A549 (cell line): ENCODE measurements around the gene BLTP3B.

Source experiments
- CBX8 ChIP-seq: fragments of 200-600 bp; sonication (generic); IDR thresholded peaks from 2 replicates; pipeline ENCODE4 v1.6.1; 2016
- CHD2 ChIP-seq: fragments of 150-350 bp; IDR thresholded peaks from 2 replicates; pipeline ENCODE4 v1.6.1; 2014; ENCODE audit warnings: low read length; ENCODE audit not compliant: partially characterized antibody
- CHD4 ChIP-seq: fragments of 200-600 bp; sonication (generic); IDR thresholded peaks from 2 replicates; pipeline ENCODE4 v1.6.1; 2016; ENCODE audit warnings: antibody characterized with exemption, mild to moderate bottlenecking, borderline replicate concordance
- CTCF ChIP-seq: fragments of >200 bp; sonication (Bioruptor Twin); formaldehyde crosslinking; IDR thresholded peaks from 3 replicates; pipeline ENCODE4 v1.5.1; 2016
- EP300 ChIP-seq, 2 experiments: fragments of >200 bp; sonication (Bioruptor Twin); formaldehyde crosslinking; IDR thresholded peaks; 2 replicates in 1 of 2; 3 replicates in 1 of 2; pipeline ENCODE4 v1.6.1; 2016 to 2017
- HOXA7 ChIP-seq: fragments of 250-450 bp; sonication (Bioruptor Pico); IDR thresholded peaks from 2 replicates; pipeline ENCODE4 v1.5.0; 2020; ENCODE audit warnings: mild to moderate bottlenecking, moderate library complexity
- JUN ChIP-seq, 2 experiments: fragments of >200 bp; sonication (Bioruptor Twin); formaldehyde crosslinking; IDR thresholded peaks; 2 replicates in 1 of 2; 3 replicates in 1 of 2; pipeline ENCODE4 v1.6.1; 2016 to 2017
- KDM5A ChIP-seq: fragments of 200-600 bp; sonication (generic); IDR thresholded peaks from 2 replicates; pipeline ENCODE4 v1.6.1; 2016; ENCODE audit warnings: antibody characterized with exemption, mild to moderate bottlenecking
- MAFK ChIP-seq: fragments of 450-650 bp; IDR thresholded peaks from 2 replicates; pipeline ENCODE4 v1.6.1; 2014; ENCODE audit not compliant: partially characterized antibody
- NFE2L2 ChIP-seq: fragments of 150-350 bp; conservative IDR thresholded peaks from 2 replicates; pipeline ENCODE4 v1.6.1; 2014; ENCODE audit warnings: low read length
- PHF8 ChIP-seq: fragments of 200-600 bp; sonication (generic); IDR thresholded peaks from 2 replicates; pipeline ENCODE4 v1.6.1; 2016; ENCODE audit warnings: low read depth, mild to moderate bottlenecking, antibody characterized with exemption, moderate library complexity, borderline replicate concordance
- POLR2A ChIP-seq: IDR thresholded peaks from 2 replicates; pipeline ENCODE4 v1.6.1; 2012; ENCODE audit warnings: mild to moderate bottlenecking, low read length
- RAD21 ChIP-seq, 2 experiments: fragments of >200 bp in 1 of 2; sonication (Bioruptor Twin) in 1 of 2; formaldehyde crosslinking in 1 of 2; IDR thresholded peaks in 1 of 2; conservative IDR thresholded peaks in 1 of 2; 2 replicates in 1 of 2; 3 replicates in 1 of 2; pipeline ENCODE4 v1.6.1; 2012 to 2018; ENCODE audit warnings: inconsistent platforms in 1 of 2
- SMC3 ChIP-seq: fragments of >200 bp; sonication (Bioruptor Twin); formaldehyde crosslinking; IDR thresholded peaks from 3 replicates; pipeline ENCODE4 v1.6.1; 2018; ENCODE audit warnings: inconsistent platforms

DNA sequence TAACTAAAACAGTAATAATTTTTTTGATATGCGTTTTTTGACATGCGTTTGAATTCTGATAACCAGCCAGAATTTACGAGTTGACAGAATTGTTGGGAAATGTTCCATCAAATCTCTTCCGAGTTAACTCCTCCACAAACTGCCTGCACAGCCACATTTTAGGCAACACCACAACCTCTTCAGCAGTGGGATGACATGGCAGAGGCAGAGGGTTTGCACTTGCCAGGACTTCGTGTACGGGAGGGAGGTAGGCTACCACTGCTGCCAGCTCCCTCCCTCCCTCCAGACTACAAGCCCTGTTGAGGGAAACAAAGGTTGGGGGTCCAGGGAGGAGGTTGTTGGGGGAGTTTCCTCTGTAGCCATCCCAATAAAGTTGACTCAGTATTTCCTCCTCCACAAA lies 43.4 kb upstream of the BLTP3B start:
- TF ChIP-seq CTCF: no peak
- no peak for TF ChIP-seq CHD4
- no peak for TF ChIP-seq RAD21 (conservative IDR thresholded peaks at IDR 0.05 in 1 of 2, IDR thresholded peaks at IDR 0.05 in 1 of 2)
- TF ChIP-seq CHD2: no peak
- no peak for TF ChIP-seq NFE2L2
- TF ChIP-seq CBX8: no peak
- no peak for TF ChIP-seq SMC3
- no peak for TF ChIP-seq PHF8
- TF ChIP-seq HOXA7 (CRISPR knock-in tag): no peak
- TF ChIP-seq JUN (IDR thresholded peaks at IDR 0.05): no peak
- TF ChIP-seq KDM5A: no peak
- TF ChIP-seq POLR2A: no peak
- no peak for TF ChIP-seq MAFK
- no peak for TF ChIP-seq EP300 (IDR thresholded peaks at IDR 0.05)
